ENCODE results near the gene POLR2C. TPM values are rescaled to one million over a fixed set of nuclear protein-coding genes. Genes with fewer than 3 reads are reported as not detected.
A peak's percentile ranks its signal among the peaks of the same experiment; 100 is the strongest.

The POLR2C gene
- total and polyA plus RNA-seq, 2 of the 13 experiments (the other 11 are each of a cell fraction or from before 2014, with no cell fraction given): 104 to 216 TPM

DNA sequence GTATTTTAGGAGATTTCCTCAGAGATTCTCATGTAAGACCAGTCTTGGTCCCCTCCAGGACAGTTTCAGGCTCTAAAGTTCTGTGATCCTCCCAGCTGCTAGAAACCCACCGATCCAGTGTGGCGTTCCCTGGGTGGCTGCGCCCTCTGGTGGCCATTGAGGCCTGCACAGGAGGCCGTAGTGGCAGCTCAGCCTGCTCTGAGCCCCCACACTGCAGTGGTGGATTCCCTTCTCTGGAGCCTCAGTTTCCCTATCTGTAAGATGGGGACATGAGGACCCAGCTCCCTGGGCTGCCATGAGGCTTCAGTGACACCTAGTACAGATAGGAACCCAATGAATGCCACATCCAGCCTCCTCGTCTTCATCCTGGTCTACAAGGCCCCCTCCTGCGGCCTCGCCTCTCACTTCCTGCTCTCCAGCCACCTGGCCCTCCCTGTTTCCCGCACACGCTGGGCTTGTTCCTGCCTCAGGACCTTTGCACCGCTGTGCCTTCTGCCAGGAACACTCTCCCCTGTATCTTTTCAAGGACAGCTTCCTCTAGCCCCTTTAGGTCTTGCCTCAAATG lies 57.4 kb downstream of the POLR2C start (continued):
- TF ChIP-seq, protein P1, sequence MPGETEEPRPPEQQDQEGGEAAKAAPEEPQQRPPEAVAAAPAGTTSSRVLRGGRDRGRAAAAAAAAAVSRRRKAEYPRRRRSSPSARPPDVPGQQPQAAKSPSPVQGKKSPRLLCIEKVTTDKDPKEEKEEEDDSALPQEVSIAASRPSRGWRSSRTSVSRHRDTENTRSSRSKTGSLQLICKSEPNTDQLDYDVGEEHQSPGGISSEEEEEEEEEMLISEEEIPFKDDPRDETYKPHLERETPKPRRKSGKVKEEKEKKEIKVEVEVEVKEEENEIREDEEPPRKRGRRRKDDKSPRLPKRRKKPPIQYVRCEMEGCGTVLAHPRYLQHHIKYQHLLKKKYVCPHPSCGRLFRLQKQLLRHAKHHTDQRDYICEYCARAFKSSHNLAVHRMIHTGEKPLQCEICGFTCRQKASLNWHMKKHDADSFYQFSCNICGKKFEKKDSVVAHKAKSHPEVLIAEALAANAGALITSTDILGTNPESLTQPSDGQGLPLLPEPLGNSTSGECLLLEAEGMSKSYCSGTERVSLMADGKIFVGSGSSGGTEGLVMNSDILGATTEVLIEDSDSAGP (CRISPR knock-in tag; IDR thresholded peaks at IDR 0.05; ENCODE audit: borderline replicate concordance): peak; percentile 59; the same call in 1 of the 2 replicates
- no peak for TF ChIP-seq ZNF33B (CRISPR knock-in tag; IDR thresholded peaks at IDR 0.05)
- TF ChIP-seq ZNF614 (CRISPR knock-in tag; IDR thresholded peaks at IDR 0.05; ENCODE audit: borderline replicate concordance): no peak
- TF ChIP-seq ATF1 (CRISPR knock-in tag; IDR thresholded peaks at IDR 0.05): no peak
- TF ChIP-seq ZNF703 (CRISPR knock-in tag; IDR thresholded peaks at IDR 0.05; ENCODE audit: borderline replicate concordance): no peak
- no peak for TF ChIP-seq ZNF44 (CRISPR knock-in tag; IDR thresholded peaks at IDR 0.05)
- no peak for TF ChIP-seq POLR2A (IDR thresholded peaks at IDR 0.05; ENCODE audit: insufficient read depth in 1 of 2, low read depth in 2 of 2, low read length in 2 of 2)
- no peak for TF ChIP-seq CEBPB (IDR thresholded peaks at IDR 0.05; ENCODE audit: borderline replicate concordance, low read depth, low read length)
- TF ChIP-seq ZSCAN9 (CRISPR knock-in tag; IDR thresholded peaks at IDR 0.05; ENCODE audit: borderline replicate concordance): no peak
- no peak for TF ChIP-seq ARNT (IDR thresholded peaks at IDR 0.05)
- TF ChIP-seq ARNT2 (CRISPR knock-in tag; IDR thresholded peaks at IDR 0.05; ENCODE audit: low read depth): peak; percentile 63; the same call in 1 of the 2 replicates
- no peak for TF ChIP-seq ZNF337 (CRISPR knock-in tag; IDR thresholded peaks at IDR 0.05; ENCODE audit: borderline replicate concordance, low read depth)
- peak; percentile 70; the same call in 1 of the 2 replicates for TF ChIP-seq ZNF263 (CRISPR knock-in tag; IDR thresholded peaks at IDR 0.05)
- TF ChIP-seq, protein P2, sequence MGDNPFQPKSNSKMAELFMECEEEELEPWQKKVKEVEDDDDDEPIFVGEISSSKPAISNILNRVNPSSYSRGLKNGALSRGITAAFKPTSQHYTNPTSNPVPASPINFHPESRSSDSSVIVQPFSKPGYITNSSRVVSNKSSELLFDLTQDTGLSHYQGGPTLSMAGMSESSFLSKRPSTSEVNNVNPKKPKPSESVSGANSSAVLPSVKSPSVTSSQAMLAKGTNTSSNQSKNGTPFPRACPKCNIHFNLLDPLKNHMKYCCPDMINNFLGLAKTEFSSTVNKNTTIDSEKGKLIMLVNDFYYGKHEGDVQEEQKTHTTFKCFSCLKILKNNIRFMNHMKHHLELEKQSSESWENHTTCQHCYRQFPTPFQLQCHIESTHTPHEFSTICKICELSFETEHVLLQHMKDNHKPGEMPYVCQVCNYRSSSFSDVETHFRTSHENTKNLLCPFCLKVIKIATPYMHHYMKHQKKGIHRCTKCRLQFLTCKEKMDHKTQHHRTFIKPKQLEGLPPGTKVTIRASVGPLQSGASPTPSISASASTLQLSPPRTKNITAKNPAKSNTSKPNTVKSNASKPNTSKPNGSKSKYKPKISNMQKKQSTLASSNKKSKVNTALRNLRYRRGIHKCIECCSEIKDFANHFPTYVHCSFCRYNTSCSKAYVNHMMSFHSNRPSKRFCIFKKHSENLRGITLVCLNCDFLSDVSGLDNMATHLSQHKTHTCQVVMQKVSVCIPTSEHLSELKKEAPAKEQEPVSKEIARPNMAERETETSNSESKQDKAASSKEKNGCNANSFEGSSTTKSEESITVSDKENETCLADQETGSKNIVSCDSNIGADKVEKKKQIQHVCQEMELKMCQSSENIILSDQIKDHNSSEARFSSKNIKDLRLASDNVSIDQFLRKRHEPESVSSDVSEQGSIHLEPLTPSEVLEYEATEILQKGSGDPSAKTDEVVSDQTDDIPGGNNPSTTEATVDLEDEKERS (CRISPR knock-in tag; IDR thresholded peaks at IDR 0.05): no peak
- TF ChIP-seq, protein P3, sequence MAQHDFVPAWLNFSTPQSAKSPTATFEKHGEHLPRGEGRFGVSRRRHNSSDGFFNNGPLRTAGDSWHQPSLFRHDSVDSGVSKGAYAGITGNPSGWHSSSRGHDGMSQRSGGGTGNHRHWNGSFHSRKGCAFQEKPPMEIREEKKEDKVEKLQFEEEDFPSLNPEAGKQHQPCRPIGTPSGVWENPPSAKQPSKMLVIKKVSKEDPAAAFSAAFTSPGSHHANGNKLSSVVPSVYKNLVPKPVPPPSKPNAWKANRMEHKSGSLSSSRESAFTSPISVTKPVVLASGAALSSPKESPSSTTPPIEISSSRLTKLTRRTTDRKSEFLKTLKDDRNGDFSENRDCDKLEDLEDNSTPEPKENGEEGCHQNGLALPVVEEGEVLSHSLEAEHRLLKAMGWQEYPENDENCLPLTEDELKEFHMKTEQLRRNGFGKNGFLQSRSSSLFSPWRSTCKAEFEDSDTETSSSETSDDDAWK (CRISPR knock-in tag; IDR thresholded peaks at IDR 0.05): no peak
- no peak for TF ChIP-seq ARID2 (CRISPR knock-in tag; IDR thresholded peaks at IDR 0.05; ENCODE audit: borderline replicate concordance)
- TF ChIP-seq, protein P4, sequence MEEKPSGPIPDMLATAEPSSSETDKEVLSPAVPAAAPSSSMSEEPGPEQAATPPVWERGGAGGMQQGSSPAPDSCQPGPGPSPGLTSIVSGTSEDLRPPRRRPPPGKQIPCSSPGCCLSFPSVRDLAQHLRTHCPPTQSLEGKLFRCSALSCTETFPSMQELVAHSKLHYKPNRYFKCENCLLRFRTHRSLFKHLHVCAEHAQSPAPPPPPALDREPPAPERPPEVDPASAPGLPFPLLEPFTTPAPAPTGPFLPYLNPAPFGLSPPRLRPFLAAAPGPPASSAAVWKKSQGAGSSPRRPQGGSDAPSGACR (CRISPR knock-in tag; IDR thresholded peaks at IDR 0.05): no peak
- TF ChIP-seq ELF1 (CRISPR knock-in tag; IDR thresholded peaks at IDR 0.05): peak; percentile 52; the same call in 1 of the 2 replicates
- TF ChIP-seq ZNF3 (CRISPR knock-in tag; IDR thresholded peaks at IDR 0.05): no peak
- no peak for TF ChIP-seq SMYD3 (CRISPR knock-in tag; IDR thresholded peaks at IDR 0.05)
- TF ChIP-seq MEF2D (CRISPR knock-in tag; IDR thresholded peaks at IDR 0.05): no peak
- TF ChIP-seq ZNF530 (CRISPR knock-in tag; IDR thresholded peaks at IDR 0.05; ENCODE audit: low read depth): no peak
- no peak for TF ChIP-seq ELF4 (CRISPR knock-in tag; IDR thresholded peaks at IDR 0.05; ENCODE audit: borderline replicate concordance)
- no peak for TF ChIP-seq THYN1 (CRISPR knock-in tag; IDR thresholded peaks at IDR 0.05; ENCODE audit: borderline replicate concordance, low read depth)
- TF ChIP-seq SNAPC2 (CRISPR knock-in tag; IDR thresholded peaks at IDR 0.05): no peak
- TF ChIP-seq ZNF773 (CRISPR knock-in tag; IDR thresholded peaks at IDR 0.05; ENCODE audit: borderline replicate concordance): no peak
